ENCODE measurements around the gene PABPN1. TPM values are rescaled to one million over a fixed set of nuclear protein-coding genes. Genes with fewer than 3 reads are reported as not detected.

PABPN1 gene
- total RNA-seq, 2 experiments from 2014 or later = 167 to 314 TPM

GRCh38 chr14:23358042-23358441, 36.8 kb downstream of the PABPN1 start:
- CTCF ChIA-PET (ENCODE audit: unreplicated experiment) = no interaction called here
- Histone ChIP-seq H2AFZ (ENCODE audit: low read length) (no peak overlapping the region), H3K4me2 (ENCODE audit: low read length) (no peak overlapping the region), H3K4me3 (ENCODE audit: low read depth, low read length, poor library complexity, severe bottlenecking) (no peak overlapping the region), H3K27ac (ENCODE audit: low read depth, low read length, poor library complexity, severe bottlenecking) (no peak overlapping the region), H4K20me1 (ENCODE audit: insufficient read depth, low read length) (no peaks in the 10 kb centered on the region), H3K36me3 (ENCODE audit: insufficient read depth, low read length) (no peaks in the 10 kb centered on the region), H3K9me3 (ENCODE audit: low read length) (no peaks in the 10 kb centered on the region), H3K79me2 (ENCODE audit: insufficient read depth, low read depth, low read length) (no peaks in the 10 kb centered on the region), H3K4me1 (ENCODE audit: insufficient read depth, low read length, poor library complexity, severe bottlenecking) (no peaks in the 10 kb centered on the region), H3K9me2 (ENCODE audit: insufficient read depth, low read length) (no peaks in the 10 kb centered on the region)
- POLR2A ChIA-PET = no interaction called here
- intact Hi-C loops (cut with micrococcal nuclease; ENCODE audit: unreplicated experiment) = no loop called here
- BruUV-seq (replicated peaks) = no TSS peak
- TF ChIP-seq EZH2phosphoT487 (IDR thresholded peaks at IDR 0.05; ENCODE audit: borderline replicate concordance, low read depth, low read length) (no peak), CTCF (conservative IDR thresholded peaks at IDR 0.05; ENCODE audit: low read length) (no peak)
- no peak for DNase-seq (ENCODE audit: low spot score)

GRCh38 chr14:23358553-23359166, 37.4 kb downstream of the PABPN1 start:
- TF ChIP-seq EZH2phosphoT487 (IDR thresholded peaks at IDR 0.05; ENCODE audit: borderline replicate concordance, low read depth, low read length) = no peak
- TF ChIP-seq CTCF (conservative IDR thresholded peaks at IDR 0.05; ENCODE audit: low read length) = no peak
- POLR2A ChIA-PET = no interaction called here

GRCh38 chr14:23359167-23359626, 37.9 kb downstream of the PABPN1 start:
- Histone ChIP-seq H3K36me3 (ENCODE audit: insufficient read depth, low read length) (no peaks in the 10 kb centered on the region), H4K20me1 (ENCODE audit: insufficient read depth, low read length) (no peaks in the 10 kb centered on the region), H3K9me3 (ENCODE audit: low read length) (no peaks in the 10 kb centered on the region), H3K4me1 (ENCODE audit: insufficient read depth, low read length, poor library complexity, severe bottlenecking) (no peaks in the 10 kb centered on the region), H3K4me3 (ENCODE audit: low read depth, low read length, poor library complexity, severe bottlenecking) (no peak overlapping the region), H3K27ac (ENCODE audit: low read depth, low read length, poor library complexity, severe bottlenecking) (no peak overlapping the region), H3K9me2 (ENCODE audit: insufficient read depth, low read length) (no peaks in the 10 kb centered on the region), H3K79me2 (ENCODE audit: insufficient read depth, low read depth, low read length) (no peaks in the 10 kb centered on the region), H3K4me2 (ENCODE audit: low read length) (no peak overlapping the region), H2AFZ (ENCODE audit: low read length) (no peak overlapping the region)
- POLR2A ChIA-PET = no interaction called here
- TF ChIP-seq CTCF (conservative IDR thresholded peaks at IDR 0.05; ENCODE audit: low read length) (no peak), EZH2phosphoT487 (IDR thresholded peaks at IDR 0.05; ENCODE audit: borderline replicate concordance, low read depth, low read length) (no peak)
- no TSS peak for BruUV-seq (replicated peaks)
- intact Hi-C loops (cut with micrococcal nuclease; ENCODE audit: unreplicated experiment) = no loop called here
- CTCF ChIA-PET (ENCODE audit: unreplicated experiment) = no interaction called here
- DNase-seq (ENCODE audit: low spot score) = no peak

More at GRCh38 chr14:23358553-23359166, 37.4 kb downstream of the PABPN1 start:
- H4K20me1 ChIP-seq (ENCODE audit: insufficient read depth, low read length) = no peaks in the 10 kb centered on the region
- intact Hi-C loops (cut with micrococcal nuclease; ENCODE audit: unreplicated experiment) = no loop called here
- BruUV-seq (replicated peaks) = no TSS peak
- H3K27ac ChIP-seq (ENCODE audit: low read depth, low read length, poor library complexity, severe bottlenecking) = no peak overlapping the region
- no peaks in the 10 kb centered on the region for H3K79me2 ChIP-seq (ENCODE audit: insufficient read depth, low read depth, low read length)
- no peaks in the 10 kb centered on the region for H3K4me1 ChIP-seq (ENCODE audit: insufficient read depth, low read length, poor library complexity, severe bottlenecking)
- CTCF ChIA-PET (ENCODE audit: unreplicated experiment) = no interaction called here
- H3K9me2 ChIP-seq (ENCODE audit: insufficient read depth, low read length) = no peaks in the 10 kb centered on the region
- no peaks in the 10 kb centered on the region for H3K36me3 ChIP-seq (ENCODE audit: insufficient read depth, low read length)
- H3K4me3 ChIP-seq (ENCODE audit: low read depth, low read length, poor library complexity, severe bottlenecking) = no peak overlapping the region
- no peak overlapping the region for H2AFZ ChIP-seq (ENCODE audit: low read length)
- no peak for DNase-seq (ENCODE audit: low spot score)
- no peak overlapping the region for H3K4me2 ChIP-seq (ENCODE audit: low read length)
- H3K9me3 ChIP-seq (ENCODE audit: low read length) = no peaks in the 10 kb centered on the region
